ENCODE results near the gene SMARCC2. TPM values are rescaled to one million over a fixed set of nuclear protein-coding genes. Genes with fewer than 3 reads are reported as not detected.

SMARCC2 gene
- polyA plus RNA-seq (2011; rRNA removed) = 83.9 and 109 TPM in 2 replicates
- polyA plus RNA-seq (2012; cell fraction: cytosol; rRNA removed) = 38.0 and 45.4 TPM in 2 replicates
- polyA plus RNA-seq (2012; cell fraction: nucleus; rRNA removed) = 95.2 and 106 TPM in 2 replicates
- polyA plus RNA-seq (2017; fragmentation: RNase III; extraction: RNeasy Plus Mini Kit Qiagen cat#74134 plus additional on column Dnase treatment) = 48.9 to 57.1 TPM (median 51.9 TPM) in 3 replicates
- 107 and 130 TPM in 2 replicates for polyA minus RNA-seq (2011; rRNA and poly(A)+ RNA removed)

DNA sequence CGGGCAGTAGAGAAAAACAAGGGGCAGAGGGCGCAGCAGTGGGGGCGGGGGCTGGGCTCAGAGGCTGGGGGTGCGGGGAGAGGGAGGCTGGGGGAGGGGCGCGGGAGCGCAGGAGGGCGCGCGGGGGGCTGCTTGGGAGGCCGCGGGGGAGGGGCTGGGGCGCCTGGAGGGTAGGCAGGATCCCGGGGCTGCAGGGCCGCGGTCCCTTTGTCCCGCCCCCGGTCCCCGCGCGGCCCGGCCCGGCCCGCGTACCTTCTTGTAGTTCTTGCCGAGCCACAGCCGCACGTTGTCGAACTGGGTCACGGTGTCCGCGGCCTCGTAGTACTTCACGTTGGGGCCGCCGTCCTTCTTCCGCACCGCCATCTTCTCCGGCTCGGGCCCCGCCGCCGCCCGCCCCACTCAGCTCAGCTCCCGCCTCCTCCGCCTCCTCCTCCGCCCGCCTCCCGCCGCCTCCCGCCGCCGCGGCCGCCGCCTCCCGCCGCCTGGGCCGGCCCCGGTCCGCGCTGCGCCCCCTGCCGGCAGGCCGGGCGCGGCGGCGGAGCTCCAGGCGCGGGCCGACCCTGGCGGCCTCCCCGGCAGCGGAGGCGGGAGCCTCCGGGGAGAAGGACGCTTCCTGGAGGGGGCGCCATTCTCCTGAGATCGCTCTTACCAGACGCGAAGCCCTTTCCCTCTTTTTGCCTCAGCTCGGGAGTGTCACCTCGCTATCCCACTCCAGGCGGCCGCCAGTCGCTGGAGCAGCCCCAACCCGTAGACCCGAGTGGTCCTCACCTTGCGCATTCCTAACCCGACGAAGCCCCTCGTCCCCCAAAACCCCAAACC, at the start of gene SMARCC2:
SMARCC2 (minus strand) TSS at position 385 of the 819 bp plus-strand sequence; CDS start at position 363, 22 bp downstream.
- CTCF ChIA-PET = interaction anchor here (0.6 to 6.8 kb wide), 68 partner anchors 9 to 1327 kb away, joined by 3 to 204 read pairs (median 6); partner anchors contain the start of genes ANKRD52, CNPY2, COQ10A and CS
- peak within 1 kb of the TSS; percentile 99 for H3K4me2 ChIP-seq
- WGBS (ENCODE audit: missing lambda C conversion rate) = 2% methylated on average over 44 of the region's 93 CpGs
- DNase-seq (ENCODE audit: low read depth in 1 of 2, low spot score in 1 of 2) (peak; percentile 91 to 92), FAIRE-seq (no peak), ATAC-seq (peak; percentile 83 to 91)
- no peaks in the 10 kb centered on the region for H3K9me3 ChIP-seq
- H3K27ac ChIP-seq = peak within 1 kb of the TSS; percentile 93 to 99
- POLR2A ChIA-PET = interaction anchor here (0.6 to 1.7 kb wide), 13 partner anchors 14 to 275 kb away, joined by 3 to 36 read pairs (median 5); partner anchors contain the start of genes ANKRD52, CNPY2, ESYT1 and MYL6
- H3K4me3 ChIP-seq = peak within 1 kb of the TSS; percentile 81
- peaks cover 13% of the 10 kb centered on the region for H3K4me1 ChIP-seq
- TF ChIP-seq FOSL2 (IDR thresholded peaks at IDR 0.05) = no peak
- no peak for TF ChIP-seq FOSL2 (CRISPR knock-in tag; IDR thresholded peaks at IDR 0.05)
- TF ChIP-seq SMC3 (IDR thresholded peaks at IDR 0.05) = peak; percentile 73
- no peak; the same call in 1 of the 2 replicates for TF ChIP-seq PHF8 (IDR thresholded peaks at IDR 0.05; ENCODE audit: borderline replicate concordance, low read depth)
- peak; percentile 98 for TF ChIP-seq ZFP36 (IDR thresholded peaks at IDR 0.05; ENCODE audit: borderline replicate concordance, partially characterized antibody)
- no peak for TF ChIP-seq EHMT2 (IDR thresholded peaks at IDR 0.05; ENCODE audit: low read depth)
- TF ChIP-seq, protein P1, sequence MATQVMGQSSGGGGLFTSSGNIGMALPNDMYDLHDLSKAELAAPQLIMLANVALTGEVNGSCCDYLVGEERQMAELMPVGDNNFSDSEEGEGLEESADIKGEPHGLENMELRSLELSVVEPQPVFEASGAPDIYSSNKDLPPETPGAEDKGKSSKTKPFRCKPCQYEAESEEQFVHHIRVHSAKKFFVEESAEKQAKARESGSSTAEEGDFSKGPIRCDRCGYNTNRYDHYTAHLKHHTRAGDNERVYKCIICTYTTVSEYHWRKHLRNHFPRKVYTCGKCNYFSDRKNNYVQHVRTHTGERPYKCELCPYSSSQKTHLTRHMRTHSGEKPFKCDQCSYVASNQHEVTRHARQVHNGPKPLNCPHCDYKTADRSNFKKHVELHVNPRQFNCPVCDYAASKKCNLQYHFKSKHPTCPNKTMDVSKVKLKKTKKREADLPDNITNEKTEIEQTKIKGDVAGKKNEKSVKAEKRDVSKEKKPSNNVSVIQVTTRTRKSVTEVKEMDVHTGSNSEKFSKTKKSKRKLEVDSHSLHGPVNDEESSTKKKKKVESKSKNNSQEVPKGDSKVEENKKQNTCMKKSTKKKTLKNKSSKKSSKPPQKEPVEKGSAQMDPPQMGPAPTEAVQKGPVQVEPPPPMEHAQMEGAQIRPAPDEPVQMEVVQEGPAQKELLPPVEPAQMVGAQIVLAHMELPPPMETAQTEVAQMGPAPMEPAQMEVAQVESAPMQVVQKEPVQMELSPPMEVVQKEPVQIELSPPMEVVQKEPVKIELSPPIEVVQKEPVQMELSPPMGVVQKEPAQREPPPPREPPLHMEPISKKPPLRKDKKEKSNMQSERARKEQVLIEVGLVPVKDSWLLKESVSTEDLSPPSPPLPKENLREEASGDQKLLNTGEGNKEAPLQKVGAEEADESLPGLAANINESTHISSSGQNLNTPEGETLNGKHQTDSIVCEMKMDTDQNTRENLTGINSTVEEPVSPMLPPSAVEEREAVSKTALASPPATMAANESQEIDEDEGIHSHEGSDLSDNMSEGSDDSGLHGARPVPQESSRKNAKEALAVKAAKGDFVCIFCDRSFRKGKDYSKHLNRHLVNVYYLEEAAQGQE (IDR thresholded peaks at IDR 0.05) = no peak
- TF ChIP-seq HMGXB4 (CRISPR knock-in tag; IDR thresholded peaks at IDR 0.05; ENCODE audit: borderline replicate concordance) = no peak
- no peak for TF ChIP-seq JUNB (IDR thresholded peaks at IDR 0.05)
- TF ChIP-seq TP53 (CRISPR knock-in tag; IDR thresholded peaks at IDR 0.05) = no peak
- no peak for TF ChIP-seq HEYL (CRISPR knock-in tag; IDR thresholded peaks at IDR 0.05)
- no peak for TF ChIP-seq MAZ (IDR thresholded peaks at IDR 0.05; ENCODE audit: borderline replicate concordance, low read depth, low read length)
- no peak for TF ChIP-seq NFE2L2 (conservative IDR thresholded peaks at IDR 0.05; ENCODE audit: low read length)
- peak; percentile 39 to 41; a peak in 3 of 5 replicates for TF ChIP-seq RAD21 (conservative IDR thresholded peaks at IDR 0.05 in 1 of 2, IDR thresholded peaks at IDR 0.05 in 1 of 2)
- TF ChIP-seq SREBF2 (IDR thresholded peaks at IDR 0.05) = no peak
- peak; percentile 35 to 72; a peak in 4 of 5 replicates for TF ChIP-seq JUN (IDR thresholded peaks at IDR 0.05)
- no peak for TF ChIP-seq BHLHE40 (IDR thresholded peaks at IDR 0.05; ENCODE audit: low read depth, low read length)
- TF ChIP-seq RNF2 (IDR thresholded peaks at IDR 0.05; ENCODE audit: borderline replicate concordance, low read depth) = no peak
- no peak for TF ChIP-seq EP300 (IDR thresholded peaks at IDR 0.05)
- peak; percentile 64; the same call in 1 of the 2 replicates for TF ChIP-seq MYC (IDR thresholded peaks at IDR 0.05; ENCODE audit: borderline replicate concordance, low read length)
- TF ChIP-seq USF2 (IDR thresholded peaks at IDR 0.05) = no peak
- no peak for TF ChIP-seq POLR2AphosphoS2 (conservative IDR thresholded peaks at IDR 0.05; ENCODE audit: low read length)
- TF ChIP-seq, protein P2, sequence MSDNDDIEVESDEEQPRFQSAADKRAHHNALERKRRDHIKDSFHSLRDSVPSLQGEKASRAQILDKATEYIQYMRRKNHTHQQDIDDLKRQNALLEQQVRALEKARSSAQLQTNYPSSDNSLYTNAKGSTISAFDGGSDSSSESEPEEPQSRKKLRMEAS (IDR thresholded peaks at IDR 0.05) = peak; percentile 49; the same call in 1 of the 2 replicates
- peak; percentile 63 for TF ChIP-seq POLR2A (IDR thresholded peaks at IDR 0.05; ENCODE audit: low read length)
- no peak for TF ChIP-seq EHF (CRISPR knock-in tag; IDR thresholded peaks at IDR 0.05)
- TF ChIP-seq ESRRA (IDR thresholded peaks at IDR 0.05; ENCODE audit: borderline replicate concordance, low read length) = no peak
- no peak for TF ChIP-seq FOSB (CRISPR knock-in tag; IDR thresholded peaks at IDR 0.05)
- TF ChIP-seq CHD2 (IDR thresholded peaks at IDR 0.05; ENCODE audit: low read length, partially characterized antibody) = no peak
- TF ChIP-seq HOXB5 (CRISPR knock-in tag; IDR thresholded peaks at IDR 0.05) = no peak
- no peak for TF ChIP-seq GATA3 (IDR thresholded peaks at IDR 0.05; ENCODE audit: borderline replicate concordance)
- TF ChIP-seq FOXS1 (CRISPR knock-in tag; IDR thresholded peaks at IDR 0.05) = no peak
- no peak; the same call in 1 of the 2 replicates for TF ChIP-seq KDM5A (IDR thresholded peaks at IDR 0.05)
- no peak for TF ChIP-seq BCL3 (IDR thresholded peaks at IDR 0.05)
